ENCODE measurements around the gene SLC25A31.

The SLC25A31 gene

DNA sequence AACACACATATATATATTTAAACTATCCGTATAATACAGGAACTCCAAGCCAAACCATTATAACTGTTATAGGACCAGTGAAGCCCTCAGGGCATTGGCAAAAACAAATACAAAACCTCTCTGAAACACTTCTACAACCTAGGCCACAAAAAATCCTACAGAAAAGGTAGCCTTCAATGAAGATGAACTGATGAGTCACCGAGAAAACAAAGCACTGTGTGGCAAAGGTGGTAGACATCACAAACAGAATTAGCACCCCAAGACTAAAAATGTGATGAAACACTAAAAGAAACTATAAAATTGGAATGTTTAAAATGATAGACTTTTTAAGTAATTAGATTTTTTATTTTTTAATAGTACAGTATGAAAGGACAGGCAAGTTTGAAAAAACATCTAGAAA lies 46.4 kb downstream of the SLC25A31 start:
- H3K4me1 ChIP-seq (ENCODE audit: control insufficient read depth, insufficient read depth, low read length, poor library complexity, severe bottlenecking) = peaks cover 2% of the 10 kb centered on the region
- no peak for DNase-seq
- H3K4me3 ChIP-seq (ENCODE audit: insufficient read depth, low read depth, low read length, poor library complexity, severe bottlenecking) = no peak overlapping the region
- H3K27ac ChIP-seq (ENCODE audit: insufficient read depth, low read length, poor library complexity, severe bottlenecking) = no peak overlapping the region
- no peaks in the 10 kb centered on the region for H3K36me3 ChIP-seq (ENCODE audit: control insufficient read depth, insufficient read depth, low read length)
- H3K9me3 ChIP-seq (ENCODE audit: control insufficient read depth, low read length) = no peaks in the 10 kb centered on the region
- H3K27me3 ChIP-seq (replicated peaks; ENCODE audit: control insufficient read depth, insufficient read depth, low read length, poor library complexity, severe bottlenecking) = peaks cover 4% of the 10 kb centered on the region

DNA sequence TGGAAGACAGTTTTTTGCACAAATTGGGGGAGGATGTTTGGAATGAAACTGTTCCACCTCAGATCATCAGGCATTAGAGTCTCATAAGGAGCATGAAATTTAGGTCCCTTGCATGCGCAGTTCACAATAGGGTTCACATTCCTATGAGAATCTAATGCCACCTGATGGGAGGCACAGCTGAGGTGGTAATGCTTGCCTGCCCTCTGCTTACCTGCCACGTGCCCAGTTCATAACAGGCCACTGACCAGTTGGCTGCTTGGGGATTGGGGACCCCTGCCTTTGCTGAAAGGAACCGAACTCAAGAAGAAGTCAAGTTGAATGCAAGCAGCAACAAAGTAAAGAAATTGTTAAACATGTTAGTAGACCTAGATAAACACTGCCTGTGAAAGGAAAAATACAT lies 47.3 kb downstream of the SLC25A31 start:
- Histone ChIP-seq H3K27ac (ENCODE audit: insufficient read depth, low read length, poor library complexity, severe bottlenecking) (no peak overlapping the region), H3K4me3 (ENCODE audit: insufficient read depth, low read depth, low read length, poor library complexity, severe bottlenecking) (no peak overlapping the region), H3K9me3 (ENCODE audit: control insufficient read depth, low read length) (no peaks in the 10 kb centered on the region), H3K4me1 (ENCODE audit: control insufficient read depth, insufficient read depth, low read length, poor library complexity, severe bottlenecking) (peaks cover 10% of the 10 kb centered on the region), H3K27me3 (replicated peaks; ENCODE audit: control insufficient read depth, insufficient read depth, low read length, poor library complexity, severe bottlenecking) (peaks cover 12% of the 10 kb centered on the region), H3K36me3 (ENCODE audit: control insufficient read depth, insufficient read depth, low read length) (no peaks in the 10 kb centered on the region)
- DNase-seq = no peak

DNA sequence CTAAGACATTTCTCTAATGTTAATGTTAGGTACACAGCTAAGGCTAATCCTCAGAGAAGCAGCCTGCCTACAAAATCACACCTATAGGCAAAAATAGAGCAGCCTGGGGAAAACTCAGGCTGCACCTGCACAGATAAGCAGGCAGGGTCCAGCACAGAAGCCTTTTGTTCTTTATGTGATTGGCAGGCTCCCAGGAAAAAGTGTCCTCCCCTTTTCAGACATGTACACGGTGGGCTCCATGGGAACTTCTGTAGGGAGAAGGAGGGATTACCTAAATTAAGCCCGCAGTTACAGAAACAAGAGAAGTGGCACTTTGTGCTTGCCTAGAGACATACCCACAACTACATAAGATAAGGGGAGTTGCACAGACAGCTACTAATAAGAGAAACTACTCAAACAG lies 47.9 kb downstream of the SLC25A31 start:
- no peak overlapping the region for H3K27ac ChIP-seq (ENCODE audit: insufficient read depth, low read length, poor library complexity, severe bottlenecking)
- peaks cover 14% of the 10 kb centered on the region for H3K27me3 ChIP-seq (replicated peaks; ENCODE audit: control insufficient read depth, insufficient read depth, low read length, poor library complexity, severe bottlenecking)

DNA sequence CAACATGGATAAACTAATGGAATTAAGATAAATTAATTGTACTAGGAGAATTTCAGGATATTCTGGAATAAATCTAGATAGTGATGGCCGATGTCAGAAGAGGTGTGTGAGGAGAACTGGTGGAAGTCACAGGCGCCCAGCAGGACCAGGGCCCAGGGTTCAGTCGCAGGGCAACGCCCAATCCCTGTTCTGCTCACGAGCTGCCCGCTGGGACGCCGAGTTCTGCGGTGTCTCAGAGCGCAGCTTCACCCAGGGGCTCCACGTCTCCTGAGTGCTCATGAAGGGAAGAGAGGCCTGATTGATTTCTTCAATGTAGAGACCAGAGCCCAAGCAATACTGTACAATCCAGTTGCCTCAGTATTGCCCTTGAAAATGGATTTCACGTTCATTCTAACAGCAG lies 50.4 kb downstream of the SLC25A31 start:
- Histone ChIP-seq H3K36me3 (ENCODE audit: control insufficient read depth, insufficient read depth, low read length) (no peaks in the 10 kb centered on the region), H3K27me3 (replicated peaks; ENCODE audit: control insufficient read depth, insufficient read depth, low read length, poor library complexity, severe bottlenecking) (peaks cover 12% of the 10 kb centered on the region), H3K4me3 (ENCODE audit: insufficient read depth, low read depth, low read length, poor library complexity, severe bottlenecking) (no peak overlapping the region), H3K4me1 (ENCODE audit: control insufficient read depth, insufficient read depth, low read length, poor library complexity, severe bottlenecking) (peaks cover 14% of the 10 kb centered on the region), H3K9me3 (ENCODE audit: control insufficient read depth, low read length) (no peaks in the 10 kb centered on the region), H3K27ac (ENCODE audit: insufficient read depth, low read length, poor library complexity, severe bottlenecking) (no peak overlapping the region)
- DNase-seq = no peak

More for the DNA sequence above, 47.9 kb downstream of the SLC25A31 start:
- Histone ChIP-seq H3K4me3 (ENCODE audit: insufficient read depth, low read depth, low read length, poor library complexity, severe bottlenecking) (no peak overlapping the region), H3K9me3 (ENCODE audit: control insufficient read depth, low read length) (no peaks in the 10 kb centered on the region), H3K36me3 (ENCODE audit: control insufficient read depth, insufficient read depth, low read length) (no peaks in the 10 kb centered on the region), H3K4me1 (ENCODE audit: control insufficient read depth, insufficient read depth, low read length, poor library complexity, severe bottlenecking) (peaks cover 14% of the 10 kb centered on the region)
- DNase-seq = no peak

DNA sequence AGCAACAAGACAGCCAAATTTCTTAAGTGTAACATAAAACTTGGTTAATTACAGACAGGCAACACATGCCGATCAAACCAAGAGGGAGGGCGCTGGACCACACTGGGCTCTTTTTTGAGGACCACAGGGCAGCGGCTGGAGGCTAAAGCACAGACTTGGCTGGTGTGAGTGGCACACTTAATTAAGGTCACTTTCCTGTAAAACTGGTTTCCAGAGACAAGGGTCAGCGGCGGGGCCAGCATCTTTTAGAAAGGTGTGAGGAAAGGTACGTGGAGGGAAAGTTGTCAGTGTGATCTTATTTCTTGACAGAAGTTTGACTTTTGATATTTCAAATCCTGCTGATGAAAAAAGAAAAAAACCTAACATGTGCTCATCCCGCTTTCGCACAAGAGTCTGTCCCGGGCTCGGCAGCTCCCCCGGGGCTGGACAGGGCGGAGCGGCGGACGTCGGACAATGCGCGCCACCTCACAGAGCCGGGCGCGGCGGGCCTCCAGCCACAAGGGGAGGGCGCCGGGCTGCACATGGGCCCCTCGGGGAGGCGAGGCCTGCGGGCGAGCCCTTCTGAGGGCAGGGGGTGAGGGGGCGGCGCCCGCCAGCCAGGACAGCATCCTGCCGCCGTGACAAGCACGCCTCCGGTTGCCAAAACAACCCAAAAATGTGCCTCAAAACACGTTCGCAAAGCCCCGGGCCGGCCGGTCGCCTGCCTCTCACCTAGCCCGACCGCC lies 51.3 kb downstream of the SLC25A31 start:
- no peak for DNase-seq
- H3K36me3 ChIP-seq (ENCODE audit: control insufficient read depth, insufficient read depth, low read length) = no peaks in the 10 kb centered on the region
- no peak overlapping the region for H3K27ac ChIP-seq (ENCODE audit: insufficient read depth, low read length, poor library complexity, severe bottlenecking)
- H3K4me3 ChIP-seq (ENCODE audit: insufficient read depth, low read depth, low read length, poor library complexity, severe bottlenecking) = peak overlapping the region; percentile 60
- H3K4me1 ChIP-seq (ENCODE audit: control insufficient read depth, insufficient read depth, low read length, poor library complexity, severe bottlenecking) = peaks cover 14% of the 10 kb centered on the region
- H3K9me3 ChIP-seq (ENCODE audit: control insufficient read depth, low read length) = no peaks in the 10 kb centered on the region
- peaks cover 12% of the 10 kb centered on the region for H3K27me3 ChIP-seq (replicated peaks; ENCODE audit: control insufficient read depth, insufficient read depth, low read length, poor library complexity, severe bottlenecking)

DNA sequence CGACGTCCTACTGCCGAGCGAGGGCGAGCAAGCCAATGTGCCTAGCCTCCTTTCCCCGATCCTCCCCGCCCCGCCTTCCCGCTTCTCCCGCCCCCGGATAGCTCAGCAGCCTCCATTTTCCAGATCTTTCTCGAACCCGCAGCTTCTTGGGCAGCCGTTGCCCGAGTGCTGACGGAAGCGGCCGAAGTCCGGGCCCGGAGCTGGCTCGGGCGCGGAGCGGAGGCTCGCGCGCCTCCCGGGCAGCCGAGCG lies 51.8 kb downstream of the SLC25A31 start:
- no peaks in the 10 kb centered on the region for H3K9me3 ChIP-seq (ENCODE audit: control insufficient read depth, low read length)
- peaks cover 12% of the 10 kb centered on the region for H3K27me3 ChIP-seq (replicated peaks; ENCODE audit: control insufficient read depth, insufficient read depth, low read length, poor library complexity, severe bottlenecking)
- H3K36me3 ChIP-seq (ENCODE audit: control insufficient read depth, insufficient read depth, low read length) = no peaks in the 10 kb centered on the region
- peaks cover 14% of the 10 kb centered on the region for H3K4me1 ChIP-seq (ENCODE audit: control insufficient read depth, insufficient read depth, low read length, poor library complexity, severe bottlenecking)
- peak overlapping the region; percentile 60 for H3K4me3 ChIP-seq (ENCODE audit: insufficient read depth, low read depth, low read length, poor library complexity, severe bottlenecking)
- DNase-seq = no peak
- H3K27ac ChIP-seq (ENCODE audit: insufficient read depth, low read length, poor library complexity, severe bottlenecking) = no peak overlapping the region

DNA sequence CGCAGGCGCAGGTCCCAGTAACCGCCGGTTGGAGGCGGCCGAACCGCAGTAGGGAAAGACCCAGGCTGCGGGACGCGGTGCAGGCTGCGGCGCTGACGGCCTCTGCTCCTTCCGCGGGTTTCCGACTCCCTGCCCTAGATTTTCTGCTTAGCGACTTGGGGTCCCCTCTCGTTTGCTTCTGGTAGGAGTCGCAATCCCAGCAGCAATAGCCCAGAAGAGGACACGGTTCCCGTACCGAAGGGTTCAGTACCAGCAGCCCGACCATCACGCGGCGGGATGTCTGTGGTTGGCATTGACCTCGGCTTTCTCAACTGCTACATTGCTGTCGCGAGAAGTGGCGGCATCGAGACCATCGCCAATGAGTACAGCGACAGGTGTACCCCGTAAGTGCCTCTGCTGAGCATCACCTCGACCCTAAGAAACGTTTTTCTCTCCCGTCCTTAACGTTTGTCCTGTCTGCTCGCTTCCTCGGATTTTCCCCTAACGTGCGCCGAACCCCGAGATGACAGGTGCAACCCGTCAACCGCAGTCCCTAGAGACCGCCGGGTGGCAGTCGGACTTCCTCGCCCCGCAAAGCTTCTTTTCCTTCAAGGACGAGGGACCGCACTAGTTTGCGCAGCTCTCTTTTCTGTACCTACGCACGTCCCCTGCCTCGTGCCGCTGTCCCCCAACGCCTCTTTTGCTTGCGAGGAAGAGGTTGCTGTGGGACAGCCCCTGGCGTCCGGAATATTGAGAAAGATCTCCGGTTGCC lies 52.2 kb downstream of the SLC25A31 start, which contains the start of gene HSPA4L:
TSS of gene HSPA4L (plus strand) at position 48 of the 751 bp plus-strand sequence. CDS start at position 277, 229 bp downstream.
- Histone ChIP-seq H3K27ac (ENCODE audit: insufficient read depth, low read length, poor library complexity, severe bottlenecking) (no peak within 1 kb of the TSS), H3K27me3 (replicated peaks; ENCODE audit: control insufficient read depth, insufficient read depth, low read length, poor library complexity, severe bottlenecking) (peaks cover 12% of the 10 kb centered on the region)

DNA sequence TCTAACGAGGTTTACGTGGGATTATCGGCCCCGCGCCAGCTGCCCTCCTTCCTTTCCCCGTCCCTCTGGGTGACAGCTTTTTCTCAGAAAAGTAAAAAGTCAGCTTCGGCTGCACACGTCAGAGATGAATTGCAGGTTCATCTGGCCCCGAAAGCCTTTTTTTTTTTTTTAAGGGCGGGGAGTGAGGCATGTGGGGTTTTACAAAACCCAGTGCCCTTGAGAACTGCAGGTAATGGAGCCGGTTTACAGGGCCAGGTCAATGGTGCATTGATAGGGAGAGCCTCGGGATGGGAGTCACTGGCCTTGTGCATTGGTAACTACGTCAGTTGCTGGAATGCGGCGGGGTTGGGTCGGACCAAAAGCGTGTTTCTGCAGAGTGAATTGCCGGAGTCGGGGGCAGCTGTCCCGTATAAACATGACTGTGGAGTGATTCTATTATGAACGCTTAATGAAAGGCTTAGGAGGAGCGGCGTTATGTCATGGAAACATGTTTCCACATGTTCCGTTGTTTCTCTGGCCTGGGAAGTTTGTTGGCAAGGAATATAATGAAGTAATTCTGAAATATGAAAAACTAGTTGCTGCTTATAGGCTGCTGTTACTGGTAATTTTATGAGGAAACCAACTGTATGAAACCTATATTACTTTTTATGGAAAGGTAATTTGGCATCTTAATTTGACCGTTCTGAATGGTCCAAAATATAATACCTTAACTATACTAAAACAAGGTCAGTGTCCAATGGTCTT lies 53.0 kb downstream of the SLC25A31 start:
- no peak overlapping the region for H3K27ac ChIP-seq (ENCODE audit: insufficient read depth, low read length, poor library complexity, severe bottlenecking)
- DNase-seq = no peak
- no peaks in the 10 kb centered on the region for H3K9me3 ChIP-seq (ENCODE audit: control insufficient read depth, low read length)
- no peaks in the 10 kb centered on the region for H3K36me3 ChIP-seq (ENCODE audit: control insufficient read depth, insufficient read depth, low read length)
- H3K4me3 ChIP-seq (ENCODE audit: insufficient read depth, low read depth, low read length, poor library complexity, severe bottlenecking) = peak overlapping the region; percentile 60
- peaks cover 14% of the 10 kb centered on the region for H3K4me1 ChIP-seq (ENCODE audit: control insufficient read depth, insufficient read depth, low read length, poor library complexity, severe bottlenecking)
- H3K27me3 ChIP-seq (replicated peaks; ENCODE audit: control insufficient read depth, insufficient read depth, low read length, poor library complexity, severe bottlenecking) = peaks cover 12% of the 10 kb centered on the region

More for the DNA sequence above, 52.2 kb downstream of the SLC25A31 start, which contains the start of gene HSPA4L:
- peaks cover 14% of the 10 kb centered on the region for H3K4me1 ChIP-seq (ENCODE audit: control insufficient read depth, insufficient read depth, low read length, poor library complexity, severe bottlenecking)
- peak in 2 of 3 donors; percentile 5 to 9 for DNase-seq
- H3K9me3 ChIP-seq (ENCODE audit: control insufficient read depth, low read length) = no peaks in the 10 kb centered on the region
- peak within 1 kb of the TSS; percentile 60 for H3K4me3 ChIP-seq (ENCODE audit: insufficient read depth, low read depth, low read length, poor library complexity, severe bottlenecking)
- H3K36me3 ChIP-seq (ENCODE audit: control insufficient read depth, insufficient read depth, low read length) = no peaks in the 10 kb centered on the region

DNA sequence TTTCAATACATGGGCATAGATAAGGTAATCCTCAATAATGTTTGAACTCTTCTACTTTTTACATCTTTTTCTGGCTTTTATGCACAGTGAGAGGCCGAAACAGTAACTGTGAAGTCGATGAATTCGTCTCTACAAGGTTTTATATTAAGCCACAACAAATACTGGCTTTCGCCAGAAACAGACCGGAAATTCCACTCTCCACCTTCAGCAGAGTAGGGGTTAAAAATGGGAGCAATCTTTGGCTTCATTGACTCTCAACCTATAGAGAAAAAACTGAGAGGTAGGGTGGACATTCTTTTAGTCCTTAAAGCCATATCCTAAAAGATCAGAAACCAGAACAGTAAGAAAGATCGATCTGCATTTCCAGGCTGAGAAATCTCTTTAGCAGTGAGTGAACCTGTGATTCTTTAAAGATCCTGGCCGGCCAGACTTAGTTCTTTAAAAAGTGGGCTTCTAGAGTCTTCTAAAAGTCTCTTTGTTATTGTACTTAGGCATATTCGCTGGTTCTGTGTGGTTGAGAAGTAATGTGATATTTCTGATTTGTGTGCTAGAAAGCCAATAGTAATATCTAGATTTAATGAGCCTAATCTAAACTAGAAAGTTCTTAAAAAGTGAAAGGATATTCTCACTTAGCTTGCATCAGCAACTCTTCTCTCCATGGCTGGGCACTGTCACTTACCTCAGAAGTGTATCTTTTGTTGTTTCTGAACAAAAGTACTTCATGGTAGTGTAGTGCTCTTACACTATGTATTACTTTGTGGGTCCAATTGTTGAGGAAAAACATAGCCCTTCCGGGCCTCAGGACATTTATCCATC lies 54.0 kb downstream of the SLC25A31 start:
- Histone ChIP-seq H3K27me3 (replicated peaks; ENCODE audit: control insufficient read depth, insufficient read depth, low read length, poor library complexity, severe bottlenecking) (peaks cover 12% of the 10 kb centered on the region), H3K4me3 (ENCODE audit: insufficient read depth, low read depth, low read length, poor library complexity, severe bottlenecking) (no peak overlapping the region), H3K4me1 (ENCODE audit: control insufficient read depth, insufficient read depth, low read length, poor library complexity, severe bottlenecking) (peaks cover 14% of the 10 kb centered on the region), H3K27ac (ENCODE audit: insufficient read depth, low read length, poor library complexity, severe bottlenecking) (no peak overlapping the region), H3K36me3 (ENCODE audit: control insufficient read depth, insufficient read depth, low read length) (no peaks in the 10 kb centered on the region), H3K9me3 (ENCODE audit: control insufficient read depth, low read length) (no peaks in the 10 kb centered on the region)
- no peak for DNase-seq

All from effector memory CD4-positive, alpha-beta T cell (primary cell).